Tibial nerve (tissue), 4 donors: Measurements from ENCODE around the gene EXD2.

ENCODE experiments used
- EP300 ChIP-seq, 2 donors: sonication (generic); formaldehyde crosslinking; IDR thresholded peaks; one replicate each; pipeline ENCODE4 v1.6.1; 2017; ENCODE audit warnings: antibody characterized with exemption in 2 of 2, mild to moderate bottlenecking in 1 of 2
- TF ChIP-seq, protein P1 (sequence below), 5 experiments: fragments of 200-600 bp in 3 of 5; fragments of 450-650 bp in 2 of 5; sonication (generic) in 3 of 5; IDR thresholded peaks; one replicate each; pipeline ENCODE4 v1.5.1; 2016 to 2019; ENCODE audit warnings: antibody characterized with exemption in 5 of 5, mild to moderate bottlenecking in 3 of 5, moderate library complexity in 2 of 5

DNA sequence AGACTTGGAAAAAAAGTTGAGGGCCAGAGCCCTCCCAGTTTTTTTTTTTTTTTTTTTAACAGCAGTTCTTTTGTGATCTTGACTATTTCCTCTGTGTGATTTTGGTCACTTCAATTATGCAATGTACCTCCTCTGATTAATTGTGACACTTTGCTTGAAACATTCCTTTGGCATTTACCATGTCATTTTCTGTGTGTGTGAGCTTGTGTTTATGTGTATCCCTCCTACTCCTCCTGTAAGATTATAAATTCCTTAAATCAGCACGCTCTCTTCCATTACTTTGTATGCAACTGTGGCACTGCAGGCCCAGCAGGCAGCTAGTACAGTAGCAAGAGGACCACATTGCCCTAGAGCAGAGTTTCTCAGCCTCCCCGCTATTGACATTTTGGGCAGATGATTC is 35.4 kb downstream of the EXD2 start:
- TF ChIP-seq, protein P1, sequence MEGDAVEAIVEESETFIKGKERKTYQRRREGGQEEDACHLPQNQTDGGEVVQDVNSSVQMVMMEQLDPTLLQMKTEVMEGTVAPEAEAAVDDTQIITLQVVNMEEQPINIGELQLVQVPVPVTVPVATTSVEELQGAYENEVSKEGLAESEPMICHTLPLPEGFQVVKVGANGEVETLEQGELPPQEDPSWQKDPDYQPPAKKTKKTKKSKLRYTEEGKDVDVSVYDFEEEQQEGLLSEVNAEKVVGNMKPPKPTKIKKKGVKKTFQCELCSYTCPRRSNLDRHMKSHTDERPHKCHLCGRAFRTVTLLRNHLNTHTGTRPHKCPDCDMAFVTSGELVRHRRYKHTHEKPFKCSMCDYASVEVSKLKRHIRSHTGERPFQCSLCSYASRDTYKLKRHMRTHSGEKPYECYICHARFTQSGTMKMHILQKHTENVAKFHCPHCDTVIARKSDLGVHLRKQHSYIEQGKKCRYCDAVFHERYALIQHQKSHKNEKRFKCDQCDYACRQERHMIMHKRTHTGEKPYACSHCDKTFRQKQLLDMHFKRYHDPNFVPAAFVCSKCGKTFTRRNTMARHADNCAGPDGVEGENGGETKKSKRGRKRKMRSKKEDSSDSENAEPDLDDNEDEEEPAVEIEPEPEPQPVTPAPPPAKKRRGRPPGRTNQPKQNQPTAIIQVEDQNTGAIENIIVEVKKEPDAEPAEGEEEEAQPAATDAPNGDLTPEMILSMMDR (IDR thresholded peaks at IDR 0.05), result no peak
- TF ChIP-seq EP300 (IDR thresholded peaks at IDR 0.05), result no peak
